Measurements from ENCODE around the gene CTXN1.
A peak's percentile ranks its signal among the peaks of the same experiment; 100 is the strongest.

CTXN1 gene

GRCh38 chr19:7907122-7907521 is 18.8 kb downstream of the CTXN1 start:
- TF ChIP-seq CTCF (IDR thresholded peaks at IDR 0.05; ENCODE audit: low read depth, low read length, missing control alignments), result no peak
- no peak overlapping the region for H3K4me3 ChIP-seq (replicated peaks; ENCODE audit: low read depth, low read length)
- DNase-seq (ENCODE audit: extremely low read depth, low read depth), result no peak

- DNase-seq (ENCODE audit: extremely low read depth, low read depth), result no peak
- no peak for TF ChIP-seq CTCF (IDR thresholded peaks at IDR 0.05; ENCODE audit: low read depth, low read length, missing control alignments)
- H3K4me3 ChIP-seq (replicated peaks; ENCODE audit: low read depth, low read length), result no peak overlapping the region
Observed at GRCh38 chr19:7905859-7906258, 20.1 kb downstream of the CTXN1 start.

GRCh38 chr19:7905268-7905667 is 20.7 kb downstream of the CTXN1 start:
- no peak for TF ChIP-seq CTCF (IDR thresholded peaks at IDR 0.05; ENCODE audit: low read depth, low read length, missing control alignments)
- H3K4me3 ChIP-seq (replicated peaks; ENCODE audit: low read depth, low read length), result peak overlapping the region; percentile 94
- DNase-seq (ENCODE audit: extremely low read depth, low read depth), result no peak

- TF ChIP-seq CTCF (IDR thresholded peaks at IDR 0.05; ENCODE audit: low read depth, low read length, missing control alignments), result no peak
Observed at GRCh38 chr19:7904074-7905020, 21.6 kb downstream of the CTXN1 start.

GRCh38 chr19:7903244-7904073 is 22.5 kb downstream of the CTXN1 start, which contains the start of gene MAP2K7:
Gene MAP2K7 (plus strand): TSS chr19:7903877. CDS start chr19:7903945, 68 bp downstream.
- TF ChIP-seq CTCF (IDR thresholded peaks at IDR 0.05; ENCODE audit: low read depth, low read length, missing control alignments), result peak; percentile 50
- peak; percentile 99 for DNase-seq (ENCODE audit: extremely low read depth, low read depth)
- H3K4me3 ChIP-seq (replicated peaks; ENCODE audit: low read depth, low read length), result peak within 1 kb of the TSS; percentile 94

More at GRCh38 chr19:7904074-7905020, 21.6 kb downstream of the CTXN1 start:
- DNase-seq (ENCODE audit: extremely low read depth, low read depth), result no peak
- H3K4me3 ChIP-seq (replicated peaks; ENCODE audit: low read depth, low read length), result peak overlapping the region; percentile 94

- DNase-seq (ENCODE audit: extremely low read depth, low read depth), result no peak
- TF ChIP-seq CTCF (IDR thresholded peaks at IDR 0.05; ENCODE audit: low read depth, low read length, missing control alignments), result no peak
Observed at GRCh38 chr19:7902796-7903243, 23.1 kb downstream of the CTXN1 start.

More at GRCh38 chr19:7902796-7903243, 23.1 kb downstream of the CTXN1 start:
- H3K4me3 ChIP-seq (replicated peaks; ENCODE audit: low read depth, low read length), result peak overlapping the region; percentile 94

All from HFF-Myc (cell line).